ENCODE measurements around the gene FAM3A.

FAM3A gene

DNA sequence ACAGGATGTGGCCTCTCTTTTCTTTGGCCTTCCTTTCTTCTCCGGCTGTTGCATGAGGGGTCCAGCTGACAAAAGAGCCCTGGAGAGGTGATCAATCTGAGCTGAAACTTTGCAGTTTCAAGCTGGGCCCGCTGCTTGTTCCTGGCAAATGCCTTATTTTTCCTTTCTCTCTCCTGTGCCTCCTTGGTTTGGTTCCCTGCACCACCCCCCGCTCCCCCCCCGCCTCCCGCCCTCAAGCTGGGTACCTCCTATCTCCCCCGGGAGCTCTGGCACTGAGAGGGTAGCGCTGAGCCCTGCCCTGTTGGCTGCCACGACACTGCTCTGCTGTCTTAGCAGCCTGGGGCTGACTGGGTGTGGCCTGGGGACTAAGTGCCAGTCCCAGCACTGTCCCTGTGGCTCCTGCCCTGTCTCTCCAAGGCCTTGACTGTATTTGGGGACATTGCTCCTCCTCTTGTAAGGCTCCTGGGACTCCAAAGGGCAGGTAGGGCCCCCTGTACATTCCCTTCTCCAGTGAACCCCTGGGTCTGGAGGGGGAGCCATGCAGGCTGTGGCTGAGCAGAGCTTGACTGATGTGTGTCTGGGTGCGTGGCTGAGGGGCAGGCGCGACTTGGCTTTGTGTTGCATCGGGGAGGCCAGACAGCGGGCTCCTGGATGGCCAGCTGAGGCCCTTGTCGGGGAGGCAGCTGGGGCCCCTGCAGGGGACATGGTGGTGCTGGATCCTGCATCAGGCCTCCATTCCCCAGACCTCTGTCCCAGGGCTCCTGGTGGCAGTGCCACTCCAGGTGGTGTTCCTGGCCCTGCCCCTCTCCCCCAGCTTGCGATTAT is 56.9 kb downstream of the FAM3A start:
- no peak for DNase-seq (ENCODE audit: low read depth)

GRCh38 chrX:154458116-154458953 is 57.7 kb downstream of the FAM3A start, which contains the start of gene PLXNA3:
PLXNA3 (plus strand) TSS chrX:154458281; CDS start chrX:154460184, 1,903 bp downstream.
- DNase-seq (ENCODE audit: low read depth), result peak; percentile 53

DNA sequence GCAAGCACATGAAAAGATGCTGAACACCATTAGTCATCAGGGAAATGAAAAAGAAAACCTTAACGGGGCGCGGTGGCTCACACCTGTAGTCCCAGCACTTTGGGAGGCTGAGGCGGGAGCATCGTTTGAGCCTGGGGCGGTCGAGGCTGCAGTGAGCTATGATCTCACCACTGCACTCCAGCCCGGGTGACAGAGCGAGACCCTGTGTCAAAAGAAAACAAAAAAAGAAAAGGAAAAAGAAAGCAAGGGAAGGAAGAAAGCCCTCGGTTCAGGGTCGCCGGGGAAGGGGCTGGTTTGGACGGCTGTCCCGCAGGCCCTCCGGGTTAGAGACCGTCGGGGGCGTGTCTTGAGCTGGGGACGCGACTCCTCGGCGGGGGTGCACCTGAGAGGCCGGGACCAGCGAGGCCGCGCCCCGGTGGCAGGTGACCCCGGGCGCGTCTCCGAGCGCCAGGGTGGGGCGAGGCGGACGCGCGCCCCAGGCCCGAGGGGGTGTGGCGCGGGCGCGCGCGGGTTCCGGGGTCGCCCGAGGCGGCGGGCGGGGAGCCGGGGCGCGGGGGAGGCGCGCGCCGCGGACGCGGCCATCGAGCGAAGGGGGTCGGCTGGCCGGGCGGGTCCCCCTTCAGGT is 58.4 kb downstream of the FAM3A start:
- DNase-seq (ENCODE audit: low read depth), result peak; percentile 55

Measured in T-helper 22 cell (primary cell).